ENCODE results near the gene PRKG1. TPM values are rescaled to one million over a fixed set of nuclear protein-coding genes. Genes with fewer than 3 reads are reported as not detected.

PRKG1 gene
- total and polyA plus RNA-seq, 2 of the 8 experiments (the other 6 are each of a cell fraction or from before 2014, with no cell fraction given) = 4.2 to 15.2 TPM

DNA sequence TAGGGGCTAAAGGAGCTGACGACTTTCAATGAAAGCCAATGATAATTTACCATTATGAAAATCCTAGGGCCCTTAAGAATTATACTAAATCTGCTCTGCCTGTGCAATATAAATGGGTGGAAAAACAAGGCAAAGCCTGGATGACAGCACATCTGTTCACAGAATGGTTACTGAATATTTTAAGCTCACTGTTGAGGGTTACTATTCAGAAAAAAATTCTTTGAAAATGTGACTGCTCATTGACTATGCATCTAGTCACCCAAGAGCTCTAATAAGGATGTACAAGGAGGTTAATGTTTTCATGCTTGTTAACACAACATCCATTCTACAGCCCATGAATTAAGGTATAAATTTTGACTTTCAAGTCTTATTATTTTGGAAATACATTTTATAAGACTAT lies 1248.6 kb downstream of the PRKG1 start (continued):
- TF ChIP-seq FOSL1 (IDR thresholded peaks at IDR 0.05; ENCODE audit: insufficient read depth, low read depth, low read length) = no peak
- TF ChIP-seq, protein P1, sequence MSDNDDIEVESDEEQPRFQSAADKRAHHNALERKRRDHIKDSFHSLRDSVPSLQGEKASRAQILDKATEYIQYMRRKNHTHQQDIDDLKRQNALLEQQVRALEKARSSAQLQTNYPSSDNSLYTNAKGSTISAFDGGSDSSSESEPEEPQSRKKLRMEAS (IDR thresholded peaks at IDR 0.05) = no peak
- no peak for TF ChIP-seq TCF12 (IDR thresholded peaks at IDR 0.05; ENCODE audit: low read depth, low read length)
- TF ChIP-seq JUN (IDR thresholded peaks at IDR 0.05; ENCODE audit: low read depth, low read length) = no peak
- no peak for TF ChIP-seq RBBP5 (IDR thresholded peaks at IDR 0.05; ENCODE audit: borderline replicate concordance, low read depth, low read length)

All from H1 (cell line).